Activated B cell treated with CpG ODN at 0.5 μM for 24 hours (primary cell): ENCODE results near the gene CXCL5. TPM values are rescaled to one million over a fixed set of nuclear protein-coding genes. Genes with fewer than 3 reads are reported as not detected.
"Not testable (repeated sequence)": the region's sequence is repeated elsewhere in the genome, so short reads cannot be mapped to it uniquely, and the experiment has no call there.

Experiments used
- ATAC-seq: fragments of 200-7000 bp; cut with Tn5 transposase; one replicate; pipeline ENCODE4 v1.10.0; 2021; ENCODE audit warnings: low read depth, mild to moderate bottlenecking, moderate library complexity
- CTCF ChIA-PET: fragments of 350-600 bp; sonication (Branson Sonifier 250); formaldehyde crosslinking; loops from one replicate; lab custom pipeline; 2021; ENCODE audit warnings: antibody characterized with exemption; lab: Charles Lee
- POLR2A ChIA-PET: fragments of 350-600 bp; sonication (Branson Sonifier 250); formaldehyde crosslinking; loops from one replicate; lab custom pipeline; 2021; ENCODE audit warnings: antibody characterized with exemption; lab: Charles Lee
- DNase-seq: peaks from one replicate; pipeline ENCODE4 v3.0.0; 2022
- H3K27ac Mint-ChIP-seq: one replicate; pipeline ENCODE4 v1.8.0; 2020; ENCODE audit warnings: mixed read lengths
- H3K27me3 Mint-ChIP-seq: one replicate; pipeline ENCODE4 v1.8.0; 2021; ENCODE audit warnings: mixed read lengths
- H3K36me3 Mint-ChIP-seq: one replicate; pipeline ENCODE4 v1.8.0; 2021; ENCODE audit warnings: low read depth, mixed read lengths
- H3K4me1 Mint-ChIP-seq: one replicate; pipeline ENCODE4 v1.8.0; 2021; ENCODE audit warnings: mixed read lengths
- H3K4me3 Mint-ChIP-seq: one replicate; pipeline ENCODE4 v1.8.0; 2020; ENCODE audit warnings: mild to moderate bottlenecking, mixed read lengths
- H3K9me3 Mint-ChIP-seq: one replicate; pipeline ENCODE4 v1.8.0; 2020; ENCODE audit warnings: mixed read lengths
- intact Hi-C: fragments of 100-400 bp; cut with micrococcal nuclease; formaldehyde crosslinking; loops from one replicate; pipeline ENCODE4 v1.15.1; 2024
- total RNA-seq: library from RNA; stranded (reverse); gene quantifications from 2 replicates; pipeline ENCODE4 v1.2.3, GENCODE V29; 2022
- TF ChIP-seq, protein P1 (sequence below): fragments of 200-600 bp; IDR thresholded peaks from one replicate; pipeline ENCODE4 v1.8.0; 2022; ENCODE audit warnings: antibody characterized with exemption, mild to moderate bottlenecking

Gene CXCL5
- total RNA-seq, 1 donor from 2014 or later = not detected

- H3K36me3 Mint-ChIP-seq = no peaks in the 10 kb centered on the region
- intact Hi-C loops = no loop called here
- H3K4me3 Mint-ChIP-seq = no peak within 1 kb of the TSS
- H3K27me3 Mint-ChIP-seq = peaks cover 2% of the 10 kb centered on the region
- TF ChIP-seq, protein P1, sequence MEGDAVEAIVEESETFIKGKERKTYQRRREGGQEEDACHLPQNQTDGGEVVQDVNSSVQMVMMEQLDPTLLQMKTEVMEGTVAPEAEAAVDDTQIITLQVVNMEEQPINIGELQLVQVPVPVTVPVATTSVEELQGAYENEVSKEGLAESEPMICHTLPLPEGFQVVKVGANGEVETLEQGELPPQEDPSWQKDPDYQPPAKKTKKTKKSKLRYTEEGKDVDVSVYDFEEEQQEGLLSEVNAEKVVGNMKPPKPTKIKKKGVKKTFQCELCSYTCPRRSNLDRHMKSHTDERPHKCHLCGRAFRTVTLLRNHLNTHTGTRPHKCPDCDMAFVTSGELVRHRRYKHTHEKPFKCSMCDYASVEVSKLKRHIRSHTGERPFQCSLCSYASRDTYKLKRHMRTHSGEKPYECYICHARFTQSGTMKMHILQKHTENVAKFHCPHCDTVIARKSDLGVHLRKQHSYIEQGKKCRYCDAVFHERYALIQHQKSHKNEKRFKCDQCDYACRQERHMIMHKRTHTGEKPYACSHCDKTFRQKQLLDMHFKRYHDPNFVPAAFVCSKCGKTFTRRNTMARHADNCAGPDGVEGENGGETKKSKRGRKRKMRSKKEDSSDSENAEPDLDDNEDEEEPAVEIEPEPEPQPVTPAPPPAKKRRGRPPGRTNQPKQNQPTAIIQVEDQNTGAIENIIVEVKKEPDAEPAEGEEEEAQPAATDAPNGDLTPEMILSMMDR = no peak
- H3K27ac Mint-ChIP-seq = no peak within 1 kb of the TSS
- POLR2A ChIA-PET = no interaction called here
- ATAC-seq = no peak
- H3K4me1 Mint-ChIP-seq = no peaks in the 10 kb centered on the region
- H3K9me3 Mint-ChIP-seq = no peaks in the 10 kb centered on the region
- CTCF ChIA-PET = no interaction called here
- no peak for DNase-seq
Observed at GRCh38 chr4:73988061-73988460, 10.4 kb downstream of the CXCL5 start, which contains the start of gene PPBP. Gene PPBP, minus strand, starts transcription at chr4:73988190. Its CDS starts 87 bp downstream, at chr4:73988103.

- Mint-ChIP-seq H3K4me3 (no peak overlapping the region), H3K9me3 (no peaks in the 10 kb centered on the region), H3K27me3 (peaks cover 10% of the 10 kb centered on the region), H3K27ac (no peak overlapping the region), H3K4me1 (no peaks in the 10 kb centered on the region), H3K36me3 (no peaks in the 10 kb centered on the region)
- ATAC-seq (no peak), DNase-seq (no peak)
- TF ChIP-seq, protein P1 = no peak
- intact Hi-C loops = no loop called here
- POLR2A ChIA-PET = no interaction called here
- CTCF ChIA-PET = no interaction called here
Observed at GRCh38 chr4:73985528-73985852, 13.0 kb downstream of the CXCL5 start.

GRCh38 chr4:73984736-73985527 is 13.5 kb downstream of the CXCL5 start:
- Mint-ChIP-seq H3K4me3 (no peak overlapping the region), H3K27me3 (peaks cover 10% of the 10 kb centered on the region), H3K27ac (no peak overlapping the region), H3K4me1 (no peaks in the 10 kb centered on the region), H3K9me3 (no peaks in the 10 kb centered on the region), H3K36me3 (no peaks in the 10 kb centered on the region)
- TF ChIP-seq, protein P1 = no peak
- ChIA-PET POLR2A (no interaction called here), CTCF (no interaction called here)
- no peak for ATAC-seq
- intact Hi-C loops = no loop called here
- DNase-seq = no peak

GRCh38 chr4:73981175-73981574 is 17.3 kb downstream of the CXCL5 start:
- H3K4me1 Mint-ChIP-seq, ATAC-seq, H3K36me3 Mint-ChIP-seq, POLR2A ChIA-PET, CTCF ChIA-PET, H3K9me3 Mint-ChIP-seq, H3K27ac Mint-ChIP-seq, H3K4me3 Mint-ChIP-seq, DNase-seq, intact Hi-C loops: not testable (repeated sequence)
- peaks cover 15% of the 10 kb centered on the region for H3K27me3 Mint-ChIP-seq

DNA sequence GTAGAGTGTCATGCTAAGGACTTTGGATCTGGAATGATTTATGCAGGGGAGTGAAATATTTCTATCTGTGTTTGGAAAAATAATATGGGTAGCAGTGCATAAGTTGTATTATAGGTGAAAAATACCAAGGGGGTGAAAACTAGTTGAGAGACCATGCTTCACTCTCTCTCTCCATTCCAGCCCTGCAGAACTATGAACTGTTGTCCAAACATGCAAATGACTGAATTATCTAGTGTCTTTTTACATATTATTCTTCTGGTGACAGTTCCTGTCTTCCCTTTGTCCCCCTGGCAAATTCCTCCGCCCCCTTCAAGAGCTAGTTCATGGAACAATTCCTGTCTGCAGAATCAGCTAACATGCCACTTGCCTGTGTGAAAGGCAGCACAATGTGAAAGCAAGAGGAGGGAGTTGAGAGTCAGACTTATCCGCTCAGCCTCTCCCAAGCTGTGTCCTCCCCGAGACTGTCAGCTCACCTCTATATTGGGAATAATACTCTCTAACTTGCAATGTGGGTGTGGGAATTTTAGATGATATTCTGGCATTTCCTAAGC is 19.0 kb downstream of the CXCL5 start:
- peaks cover 15% of the 10 kb centered on the region for H3K27me3 Mint-ChIP-seq
- intact Hi-C loops = no loop called here
- ATAC-seq (no peak), DNase-seq (no peak)
- no peak overlapping the region for H3K27ac Mint-ChIP-seq
- no peaks in the 10 kb centered on the region for H3K9me3 Mint-ChIP-seq
- H3K4me3 Mint-ChIP-seq = no peak overlapping the region
- ChIA-PET POLR2A (no interaction called here), CTCF (no interaction called here)
- TF ChIP-seq, protein P1 = no peak
- H3K36me3 Mint-ChIP-seq = no peaks in the 10 kb centered on the region
- no peaks in the 10 kb centered on the region for H3K4me1 Mint-ChIP-seq
